ENCODE results near the gene NCS1. TPM values are rescaled to one million over a fixed set of nuclear protein-coding genes. Genes with fewer than 3 reads are reported as not detected.

NCS1 gene
- total and polyA plus RNA-seq, 2 of the 8 experiments (the other 6 are each of a cell fraction or from before 2014, with no cell fraction given) = 34.7 to 47.6 TPM

DNA sequence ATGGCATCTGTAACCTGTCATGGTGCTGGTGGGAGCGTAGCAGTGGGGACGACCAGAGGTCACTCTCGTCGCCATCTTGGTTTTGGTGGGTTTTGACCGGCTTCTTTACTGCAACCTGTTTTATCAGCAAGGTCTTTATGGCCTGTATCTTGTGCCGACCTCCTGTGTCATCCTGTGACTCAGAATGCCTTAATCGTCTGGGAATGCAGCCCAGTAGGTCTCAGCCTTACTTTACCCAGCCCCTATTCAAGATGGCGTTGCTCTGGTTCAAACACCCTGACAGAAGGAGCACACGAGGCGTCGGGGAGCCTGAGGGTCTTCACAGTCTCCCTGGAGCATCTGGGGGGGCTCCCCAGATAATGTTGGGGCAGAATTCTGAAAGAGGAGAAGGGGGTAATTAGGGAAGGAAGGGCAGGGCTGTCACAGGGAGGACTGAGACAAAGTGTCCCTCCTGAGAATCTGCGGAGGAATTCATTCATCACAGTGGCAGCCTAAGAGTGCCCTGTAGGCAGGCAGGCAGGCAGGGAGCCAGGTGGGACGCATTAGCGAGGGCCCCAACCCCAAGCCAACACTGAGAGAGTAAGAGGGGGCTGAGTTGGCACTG is 21.3 kb upstream of the NCS1 start (continued):
- TF ChIP-seq RNF2 (IDR thresholded peaks at IDR 0.05; ENCODE audit: borderline replicate concordance, low read depth, low read length, missing control alignments, poor library complexity, severe bottlenecking) = no peak
- no peak for TF ChIP-seq TAF1 (IDR thresholded peaks at IDR 0.05; ENCODE audit: low read depth, low read length)

All from H1 (cell line).